Measurements from ENCODE around the gene ALDH1B1. TPM values are rescaled to one million over a fixed set of nuclear protein-coding genes. Genes with fewer than 3 reads are reported as not detected.

Gene ALDH1B1
- total RNA-seq, 4 donors from 2014 or later = 253 to 364 (median 272) TPM

- intact Hi-C loops (cut with DNase I) = loop anchor here (2.0 to 10.0 kb wide), 4 partner anchors 199 to 616 kb away; no protein-coding TSS in a partner anchor
- H3K27ac ChIP-seq (replicated peaks in 1 of 4) = no peak overlapping the region
These were observed 31.5 kb upstream of the ALDH1B1 start for GRCh38 chr9:38360839-38361472.

DNA sequence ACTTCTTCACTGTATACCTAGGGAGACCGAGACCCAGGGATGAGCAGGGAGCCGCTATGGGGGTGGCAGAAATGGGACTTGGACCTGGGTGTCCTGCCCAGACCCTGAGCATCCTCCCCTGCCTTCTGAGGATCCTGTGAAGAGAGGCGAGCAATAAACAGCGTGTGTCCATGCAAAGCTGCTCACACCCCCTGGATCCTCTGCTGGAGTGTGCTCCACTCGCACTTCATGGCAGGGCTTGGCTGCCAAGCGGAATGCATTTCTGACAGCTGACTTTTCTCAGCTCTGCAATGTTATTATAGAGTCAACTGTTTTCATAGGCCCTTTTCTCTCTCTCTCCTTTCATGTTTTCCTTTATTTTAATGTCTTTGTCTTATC is 31.0 kb upstream of the ALDH1B1 start:
- Histone ChIP-seq H3K27me3 (no peaks in the 10 kb centered on the region), H3K27ac (replicated peaks in 1 of 4) (no peak overlapping the region), H3K4me3 (no peak overlapping the region), H3K4me1 (peaks cover 0 to 34% (median 27%) of the 10 kb centered on the region in 4 donors), H3K9me3 (no peaks in the 10 kb centered on the region), H3K36me3 (no peaks in the 10 kb centered on the region)
- no peak for DNase-seq (ENCODE audit: extremely low spot score)
- intact Hi-C loops (cut with DNase I) = loop anchor here (2.0 to 10.0 kb wide), 4 partner anchors 199 to 617 kb away; no protein-coding TSS in a partner anchor
- 65% methylated on average over 4 of the region's 6 CpGs for WGBS
- TF ChIP-seq, protein P1, sequence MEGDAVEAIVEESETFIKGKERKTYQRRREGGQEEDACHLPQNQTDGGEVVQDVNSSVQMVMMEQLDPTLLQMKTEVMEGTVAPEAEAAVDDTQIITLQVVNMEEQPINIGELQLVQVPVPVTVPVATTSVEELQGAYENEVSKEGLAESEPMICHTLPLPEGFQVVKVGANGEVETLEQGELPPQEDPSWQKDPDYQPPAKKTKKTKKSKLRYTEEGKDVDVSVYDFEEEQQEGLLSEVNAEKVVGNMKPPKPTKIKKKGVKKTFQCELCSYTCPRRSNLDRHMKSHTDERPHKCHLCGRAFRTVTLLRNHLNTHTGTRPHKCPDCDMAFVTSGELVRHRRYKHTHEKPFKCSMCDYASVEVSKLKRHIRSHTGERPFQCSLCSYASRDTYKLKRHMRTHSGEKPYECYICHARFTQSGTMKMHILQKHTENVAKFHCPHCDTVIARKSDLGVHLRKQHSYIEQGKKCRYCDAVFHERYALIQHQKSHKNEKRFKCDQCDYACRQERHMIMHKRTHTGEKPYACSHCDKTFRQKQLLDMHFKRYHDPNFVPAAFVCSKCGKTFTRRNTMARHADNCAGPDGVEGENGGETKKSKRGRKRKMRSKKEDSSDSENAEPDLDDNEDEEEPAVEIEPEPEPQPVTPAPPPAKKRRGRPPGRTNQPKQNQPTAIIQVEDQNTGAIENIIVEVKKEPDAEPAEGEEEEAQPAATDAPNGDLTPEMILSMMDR (IDR thresholded peaks at IDR 0.05) = no peak
- TF ChIP-seq EP300 (IDR thresholded peaks at IDR 0.05) (no peak), POLR2AphosphoS5 (IDR thresholded peaks at IDR 0.05) (no peak), POLR2A (IDR thresholded peaks at IDR 0.05; ENCODE audit: low read depth) (no peak)

More at GRCh38 chr9:38360839-38361472, 31.5 kb upstream of the ALDH1B1 start:
- Histone ChIP-seq H3K4me1 (peaks cover 0 to 34% (median 27%) of the 10 kb centered on the region in 4 donors), H3K36me3 (no peaks in the 10 kb centered on the region), H3K4me3 (no peak overlapping the region), H3K9me3 (no peaks in the 10 kb centered on the region), H3K27me3 (no peaks in the 10 kb centered on the region)
- no peak for TF ChIP-seq POLR2AphosphoS5 (IDR thresholded peaks at IDR 0.05)
- TF ChIP-seq, protein P1 (IDR thresholded peaks at IDR 0.05) = no peak
- no peak for TF ChIP-seq POLR2A (IDR thresholded peaks at IDR 0.05; ENCODE audit: low read depth)
- TF ChIP-seq EP300 (IDR thresholded peaks at IDR 0.05) = no peak
- WGBS = 74% methylated on average over 7 of the region's 7 CpGs
- no peak for DNase-seq (ENCODE audit: extremely low spot score)

GRCh38 chr9:38362852-38363588 is 29.5 kb upstream of the ALDH1B1 start:
- TF ChIP-seq POLR2A (IDR thresholded peaks at IDR 0.05; ENCODE audit: low read depth) = no peak
- TF ChIP-seq, protein P1 (IDR thresholded peaks at IDR 0.05) = peak; percentile 58 to 61 (median 59)
- TF ChIP-seq POLR2AphosphoS5 (IDR thresholded peaks at IDR 0.05) = peak; percentile 23 to 51
- 26% methylated on average over 20 of the region's 21 CpGs for WGBS
- Histone ChIP-seq H3K4me3 (peak overlapping the region in 2 of 4 donors; percentile 13 to 24), H3K27ac (replicated peaks in 1 of 4) (no peak overlapping the region), H3K27me3 (no peaks in the 10 kb centered on the region), H3K4me1 (peaks cover 0 to 30% (median 27%) of the 10 kb centered on the region in 4 donors), H3K36me3 (no peaks in the 10 kb centered on the region), H3K9me3 (no peaks in the 10 kb centered on the region)
- intact Hi-C loops (cut with DNase I) = loop anchor here (5.0 to 10.0 kb wide), 3 partner anchors 201 to 618 kb away; no protein-coding TSS in a partner anchor
- DNase-seq (ENCODE audit: extremely low spot score) = no peak

DNA sequence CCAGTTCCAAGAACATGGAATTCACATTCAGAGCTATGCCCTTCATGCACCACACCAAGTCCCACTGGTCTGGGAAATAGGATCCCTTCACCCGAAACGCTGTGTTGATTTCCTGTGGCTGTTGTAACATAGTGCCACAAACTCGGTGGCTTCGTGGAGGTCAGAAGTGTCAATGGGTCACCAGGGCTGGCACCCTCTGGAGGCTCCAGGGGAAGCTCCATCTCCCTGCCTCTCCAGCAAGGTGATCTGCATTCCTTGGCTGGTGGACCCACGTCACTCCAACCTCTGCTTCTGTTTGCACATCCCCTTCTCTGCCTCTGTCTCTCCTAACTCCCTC is 28.9 kb upstream of the ALDH1B1 start:
- WGBS = 74% methylated on average over 5 of the region's 5 CpGs
- intact Hi-C loops (cut with DNase I) = loop anchor here (5.0 to 10.0 kb wide), 3 partner anchors 201 to 619 kb away; no protein-coding TSS in a partner anchor
- H3K4me3 ChIP-seq = peak overlapping the region in 2 of 4 donors; percentile 13 to 24
- no peaks in the 10 kb centered on the region for H3K9me3 ChIP-seq
- H3K27me3 ChIP-seq = no peaks in the 10 kb centered on the region
- TF ChIP-seq, protein P1 (IDR thresholded peaks at IDR 0.05) = no peak
- TF ChIP-seq EP300 (IDR thresholded peaks at IDR 0.05) (no peak), POLR2AphosphoS5 (IDR thresholded peaks at IDR 0.05) (no peak), POLR2A (IDR thresholded peaks at IDR 0.05; ENCODE audit: low read depth) (no peak)
- H3K36me3 ChIP-seq = no peaks in the 10 kb centered on the region
- H3K4me1 ChIP-seq = peaks cover 0 to 30% (median 27%) of the 10 kb centered on the region in 4 donors
- DNase-seq (ENCODE audit: extremely low spot score) = no peak
- no peak overlapping the region for H3K27ac ChIP-seq (replicated peaks in 1 of 4)
